ENCODE measurements around the gene GKN2. TPM values are rescaled to one million over a fixed set of nuclear protein-coding genes. Genes with fewer than 3 reads are reported as not detected.

The GKN2 gene
- polyA plus RNA-seq, 3 donors = not detected

GRCh38 chr2:68905116-68905515, 47.6 kb downstream of the GKN2 start:
- Histone ChIP-seq H3K27me3 (ENCODE audit: control insufficient read depth in 2 of 2, insufficient read depth in 2 of 2, low read length in 2 of 2) (no peaks in the 10 kb centered on the region), H3K27ac (ENCODE audit: low read depth in 1 of 2, low read length in 2 of 2) (no peak overlapping the region), H3K4me1 (ENCODE audit: control insufficient read depth in 1 of 2, insufficient read depth in 2 of 2, low read length in 2 of 2) (peaks cover 17 to 18% of the 10 kb centered on the region in 2 donors), H3K79me2 (ENCODE audit: insufficient read depth, low read length) (no peaks in the 10 kb centered on the region), H3K9ac (ENCODE audit: insufficient read depth, low read length, poor library complexity, severe bottlenecking) (no peak overlapping the region), H3K9me3 (replicated peaks in 1 of 2; ENCODE audit: control insufficient read depth in 1 of 2, insufficient read depth in 1 of 2, low read length in 2 of 2) (peaks cover 0 to 8% of the 10 kb centered on the region in 2 donors), H4K20me1 (ENCODE audit: insufficient read depth, low read length) (no peaks in the 10 kb centered on the region), H3K4me3 (replicated peaks in 1 of 3; ENCODE audit: low read depth in 2 of 3, low read length in 3 of 3) (no peak overlapping the region), H3K4me2 (replicated peaks; ENCODE audit: extremely low read depth, low read length, poor library complexity, severe bottlenecking) (no peak overlapping the region), H3K36me3 (replicated peaks in 1 of 2; ENCODE audit: control insufficient read depth in 1 of 2, insufficient read depth in 2 of 2, low read length in 2 of 2) (no peaks in the 10 kb centered on the region), H2AFZ (ENCODE audit: insufficient read depth, low read depth, low read length, poor library complexity, severe bottlenecking) (no peak overlapping the region)
- intact Hi-C loops (cut with micrococcal nuclease) = loop anchor here in 1 of 2 donors (5.0 to 10.0 kb wide), 4 partner anchors 68 to 438 kb away; partner anchors contain the start of genes APLF and FBXO48
- no CpG with 5 or more reads among the region's 2 CpGs for WGBS (ENCODE audit: insufficient coverage)
- Mint-ChIP-seq H3K36me3 (no peaks in the 10 kb centered on the region), H3K27me3 (ENCODE audit: low read depth in 3 of 3) (peaks cover 0 to 2% (median 2%) of the 10 kb centered on the region in 3 donors), H3K4me3 (no peak overlapping the region), H3K9me3 (peaks cover 7 to 13% (median 9%) of the 10 kb centered on the region in 7 donors), H3K4me1 (peaks cover 24% of the 10 kb centered on the region), H3K27ac (no peak overlapping the region)
- no peak for DNase-seq
- TF ChIP-seq, protein P1, sequence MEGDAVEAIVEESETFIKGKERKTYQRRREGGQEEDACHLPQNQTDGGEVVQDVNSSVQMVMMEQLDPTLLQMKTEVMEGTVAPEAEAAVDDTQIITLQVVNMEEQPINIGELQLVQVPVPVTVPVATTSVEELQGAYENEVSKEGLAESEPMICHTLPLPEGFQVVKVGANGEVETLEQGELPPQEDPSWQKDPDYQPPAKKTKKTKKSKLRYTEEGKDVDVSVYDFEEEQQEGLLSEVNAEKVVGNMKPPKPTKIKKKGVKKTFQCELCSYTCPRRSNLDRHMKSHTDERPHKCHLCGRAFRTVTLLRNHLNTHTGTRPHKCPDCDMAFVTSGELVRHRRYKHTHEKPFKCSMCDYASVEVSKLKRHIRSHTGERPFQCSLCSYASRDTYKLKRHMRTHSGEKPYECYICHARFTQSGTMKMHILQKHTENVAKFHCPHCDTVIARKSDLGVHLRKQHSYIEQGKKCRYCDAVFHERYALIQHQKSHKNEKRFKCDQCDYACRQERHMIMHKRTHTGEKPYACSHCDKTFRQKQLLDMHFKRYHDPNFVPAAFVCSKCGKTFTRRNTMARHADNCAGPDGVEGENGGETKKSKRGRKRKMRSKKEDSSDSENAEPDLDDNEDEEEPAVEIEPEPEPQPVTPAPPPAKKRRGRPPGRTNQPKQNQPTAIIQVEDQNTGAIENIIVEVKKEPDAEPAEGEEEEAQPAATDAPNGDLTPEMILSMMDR (IDR thresholded peaks at IDR 0.05) = no peak

DNA sequence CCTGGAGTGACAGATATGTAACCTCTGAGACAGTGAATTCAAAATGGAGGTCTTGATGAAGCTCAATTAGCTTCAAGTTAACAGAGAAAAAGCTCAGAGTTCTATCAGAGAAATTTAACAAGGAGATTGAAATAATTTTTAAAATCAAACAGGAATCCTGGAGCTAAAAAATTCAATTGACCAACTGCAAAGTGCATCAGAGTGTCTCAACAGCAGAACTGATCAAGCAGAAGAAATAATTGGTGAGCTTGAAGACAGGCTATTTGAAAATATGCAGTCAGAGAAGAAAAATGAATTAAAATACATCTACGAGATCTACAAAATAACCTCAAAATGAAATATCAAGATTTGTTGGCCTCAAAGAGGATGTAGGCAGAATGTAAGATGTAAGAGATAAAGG, 51.1 kb downstream of the GKN2 start:
- H3K79me2 ChIP-seq (ENCODE audit: insufficient read depth, low read length) = no peaks in the 10 kb centered on the region
- H3K4me3 ChIP-seq (replicated peaks in 1 of 3; ENCODE audit: low read depth in 2 of 3, low read length in 3 of 3) = no peak overlapping the region
- H3K9ac ChIP-seq (ENCODE audit: insufficient read depth, low read length, poor library complexity, severe bottlenecking) = no peak overlapping the region
- H3K9me3 Mint-ChIP-seq = peaks cover 7 to 14% (median 10%) of the 10 kb centered on the region in 7 donors
- no peak overlapping the region for H3K27ac Mint-ChIP-seq
- H3K4me2 ChIP-seq (replicated peaks; ENCODE audit: extremely low read depth, low read length, poor library complexity, severe bottlenecking) = no peak overlapping the region
- no peak for DNase-seq
- no peak overlapping the region for H3K4me3 Mint-ChIP-seq
- no peak overlapping the region for H2AFZ ChIP-seq (ENCODE audit: insufficient read depth, low read depth, low read length, poor library complexity, severe bottlenecking)
- H3K27ac ChIP-seq (ENCODE audit: low read depth in 1 of 2, low read length in 2 of 2) = no peak overlapping the region
- intact Hi-C loops (cut with micrococcal nuclease) = loop anchor here in 1 of 2 donors (10.0 kb wide), 1 partner anchor 157 kb away; no protein-coding TSS in a partner anchor
- H3K4me1 ChIP-seq (ENCODE audit: control insufficient read depth in 1 of 2, insufficient read depth in 2 of 2, low read length in 2 of 2) = no peaks in the 10 kb centered on the region
- peaks cover 1 to 4% (median 2%) of the 10 kb centered on the region in 3 donors for H3K27me3 Mint-ChIP-seq (ENCODE audit: low read depth in 3 of 3)
- WGBS (ENCODE audit: insufficient coverage) = no CpG with 5 or more reads among the region's 1 CpG
- TF ChIP-seq, protein P1 (IDR thresholded peaks at IDR 0.05) = no peak
- H3K9me3 ChIP-seq (replicated peaks in 1 of 2; ENCODE audit: control insufficient read depth in 1 of 2, insufficient read depth in 1 of 2, low read length in 2 of 2) = peaks cover 0 to 8% of the 10 kb centered on the region in 2 donors
- H3K36me3 ChIP-seq (replicated peaks in 1 of 2; ENCODE audit: control insufficient read depth in 1 of 2, insufficient read depth in 2 of 2, low read length in 2 of 2) = no peaks in the 10 kb centered on the region
- H3K27me3 ChIP-seq (ENCODE audit: control insufficient read depth in 2 of 2, insufficient read depth in 2 of 2, low read length in 2 of 2) = no peaks in the 10 kb centered on the region
- peaks cover 3% of the 10 kb centered on the region for H3K4me1 Mint-ChIP-seq
- no peaks in the 10 kb centered on the region for H4K20me1 ChIP-seq (ENCODE audit: insufficient read depth, low read length)
- no peaks in the 10 kb centered on the region for H3K36me3 Mint-ChIP-seq
